ELR (cell line): Measurements from ENCODE around the gene GMDS.
"Not testable (repeated sequence)": the region's sequence is repeated elsewhere in the genome, so short reads cannot be mapped to it uniquely, and the experiment has no call there.

Source experiments
- DNase-seq: peaks from one replicate; pipeline ENCODE4 v3.0.0-alpha.2; 2015; ENCODE audit warnings: low read depth

GMDS gene

DNA sequence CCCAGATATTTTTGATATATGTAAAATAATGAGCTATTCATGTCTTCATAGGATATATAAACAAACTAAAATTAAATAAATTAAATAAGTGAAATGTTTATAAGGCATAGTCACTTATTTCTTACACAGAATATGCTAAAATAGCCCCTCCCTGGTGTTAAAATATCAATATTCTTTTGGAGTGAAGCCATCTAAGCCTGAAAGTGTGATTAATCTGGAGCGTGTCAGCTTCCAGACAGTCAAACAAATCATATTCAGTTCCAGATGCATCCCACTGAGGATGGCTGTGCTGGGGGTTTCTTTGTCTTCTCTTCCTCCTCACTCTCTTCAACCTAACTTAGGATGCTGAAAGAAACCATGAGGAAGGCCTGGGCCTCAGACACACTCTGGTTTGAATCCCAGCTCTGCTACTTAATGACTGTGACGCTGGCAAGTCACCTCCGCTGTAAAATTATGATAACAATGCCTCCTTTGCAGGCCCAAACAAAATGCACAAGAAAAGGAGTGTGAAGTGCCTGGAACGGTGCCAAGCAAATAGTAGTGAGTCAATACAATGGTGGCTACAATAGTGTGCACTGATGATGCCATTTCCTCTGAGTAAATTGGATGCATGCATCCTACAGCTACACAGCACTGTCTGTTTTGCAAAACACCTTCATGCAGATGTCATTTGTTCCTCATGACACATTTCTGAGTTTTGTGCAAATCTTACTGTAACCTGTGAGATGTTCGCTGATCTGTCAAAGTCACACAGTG lies 474.3 kb downstream of the GMDS start:
- DNase-seq: peak; percentile 74

- peak; percentile 24 for DNase-seq
Measured at GRCh38 chr6:1770435-1770843, 475.0 kb downstream of the GMDS start.

- DNase-seq: peak; percentile 59
Measured at GRCh38 chr6:1767481-1768246, 477.7 kb downstream of the GMDS start.

- peak; percentile 34 for DNase-seq
Measured at GRCh38 chr6:1766654-1767053, 478.8 kb downstream of the GMDS start.

- DNase-seq: no peak
Measured at GRCh38 chr6:1765160-1765903, 480.1 kb downstream of the GMDS start.

DNA sequence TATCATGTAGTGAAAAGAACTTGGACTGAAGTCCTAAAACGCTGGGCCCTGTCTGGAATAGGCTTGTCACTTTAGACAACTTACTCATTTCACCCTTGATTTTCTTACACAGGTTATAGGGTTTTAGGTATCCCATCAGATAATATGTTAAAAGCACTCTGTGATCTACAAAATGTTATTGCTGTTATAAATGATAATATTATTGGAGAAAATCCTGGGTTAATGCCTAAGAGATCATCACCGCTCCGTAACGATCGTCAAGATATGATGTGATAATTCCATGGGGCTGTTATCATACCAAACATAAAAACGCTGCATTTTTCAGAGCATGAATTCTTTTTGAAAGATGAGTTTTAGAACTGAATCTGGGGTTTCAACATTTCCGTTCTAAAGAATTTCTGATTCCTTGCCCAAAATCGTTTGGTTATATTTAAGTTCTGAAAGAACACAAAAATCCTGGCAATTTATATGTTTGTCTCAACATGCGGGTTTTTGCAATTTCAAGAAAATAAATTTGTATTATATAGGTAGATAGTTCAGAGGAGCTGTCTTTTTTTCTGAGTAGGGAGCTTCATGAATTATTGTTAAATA lies 480.9 kb downstream of the GMDS start:
- DNase-seq: no peak

GRCh38 chr6:1763404-1763803 lies 482.0 kb downstream of the GMDS start:
- no peak for DNase-seq

DNA sequence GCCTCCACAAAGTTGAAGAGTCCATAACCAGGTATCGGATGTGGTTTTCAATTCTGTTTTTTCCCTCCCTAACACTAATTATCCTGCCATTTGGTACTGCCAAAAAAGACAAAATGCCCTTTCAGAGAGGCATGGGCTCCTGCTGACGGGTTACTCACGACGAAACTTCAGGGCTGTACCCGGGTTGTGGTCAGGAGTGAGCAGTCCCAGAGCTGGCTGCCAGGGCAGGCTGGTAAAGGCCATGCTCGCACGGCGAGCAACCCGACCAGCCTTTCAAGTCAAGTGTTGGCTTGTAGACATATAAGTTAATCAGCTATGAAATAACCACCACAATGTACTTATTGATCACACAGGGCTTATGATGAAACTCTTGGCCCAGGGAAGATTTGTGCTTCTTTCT lies 483.2 kb downstream of the GMDS start:
- no peak for DNase-seq

- DNase-seq: no peak
Measured at GRCh38 chr6:1761477-1761877, 483.9 kb downstream of the GMDS start.

DNA sequence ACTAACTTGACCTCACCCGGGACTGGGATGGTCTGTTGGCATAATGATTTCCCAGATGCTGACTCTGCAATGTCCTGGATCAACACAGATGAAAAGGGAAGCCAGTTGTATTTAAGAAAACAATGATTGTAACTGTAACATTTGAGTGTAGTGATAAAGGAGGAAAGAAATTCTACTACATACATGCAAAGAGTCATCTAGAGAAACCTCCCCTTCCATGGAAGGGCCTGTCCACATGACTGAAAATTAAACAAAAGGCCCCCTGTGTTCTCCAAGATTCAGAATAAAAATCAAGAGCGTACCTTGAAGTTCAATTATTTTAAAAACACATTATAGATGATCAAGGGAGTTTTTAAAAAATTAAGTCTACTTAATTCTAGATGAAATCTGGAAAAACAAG lies 484.5 kb downstream of the GMDS start:
- DNase-seq: no peak

GRCh38 chr6:1759870-1760269 lies 485.5 kb downstream of the GMDS start:
- no peak for DNase-seq

GRCh38 chr6:1758076-1758679 lies 487.2 kb downstream of the GMDS start:
- no peak for DNase-seq

- DNase-seq: no peak
Measured at GRCh38 chr6:1757131-1757530, 488.3 kb downstream of the GMDS start.

GRCh38 chr6:1756472-1757129 lies 488.8 kb downstream of the GMDS start:
- no peak for DNase-seq

DNA sequence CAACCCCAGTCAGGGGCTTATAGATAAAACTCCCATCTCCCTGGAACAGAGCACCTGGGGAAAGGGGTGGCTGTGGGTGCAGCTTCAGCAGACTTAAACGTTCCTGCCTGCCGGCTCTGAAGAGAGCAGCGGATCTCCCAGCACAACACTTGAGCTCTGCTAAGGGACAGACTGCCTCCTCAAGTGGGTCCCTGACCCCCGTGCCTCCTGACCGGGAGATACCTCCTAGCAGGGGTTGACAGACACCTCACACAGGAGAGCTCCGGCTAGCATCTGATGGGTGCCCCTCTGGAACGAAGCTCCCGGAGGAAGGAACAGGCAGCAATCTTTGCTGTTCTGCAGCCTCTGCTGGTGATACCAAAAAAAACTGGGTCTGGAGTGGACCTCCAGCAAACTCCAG lies 494.3 kb downstream of the GMDS start:
- not testable (repeated sequence) for DNase-seq

GRCh38 chr6:1749041-1749440 lies 496.4 kb downstream of the GMDS start:
- no peak for DNase-seq

DNA sequence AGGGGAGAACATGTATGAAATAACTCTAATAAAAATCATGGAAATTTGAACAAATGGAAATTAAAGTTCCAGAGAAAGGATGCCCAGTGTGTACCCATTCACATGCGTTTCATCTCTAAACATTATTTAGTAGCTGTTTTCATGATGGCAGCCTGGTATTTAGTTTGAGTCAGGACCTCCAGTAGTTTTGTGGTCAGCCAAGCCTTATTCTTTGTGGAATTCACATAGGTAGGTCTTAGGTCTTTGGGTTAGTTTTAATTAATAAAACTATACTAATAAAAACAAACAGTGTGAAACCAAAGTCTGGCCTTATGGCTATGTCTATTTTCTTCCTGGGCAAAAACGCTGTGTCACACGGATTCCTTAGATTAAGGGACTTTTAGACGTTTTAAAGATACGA lies 497.9 kb downstream of the GMDS start:
- DNase-seq: no peak

- no peak for DNase-seq
Measured at GRCh38 chr6:1747003-1747402, 498.4 kb downstream of the GMDS start.

DNA sequence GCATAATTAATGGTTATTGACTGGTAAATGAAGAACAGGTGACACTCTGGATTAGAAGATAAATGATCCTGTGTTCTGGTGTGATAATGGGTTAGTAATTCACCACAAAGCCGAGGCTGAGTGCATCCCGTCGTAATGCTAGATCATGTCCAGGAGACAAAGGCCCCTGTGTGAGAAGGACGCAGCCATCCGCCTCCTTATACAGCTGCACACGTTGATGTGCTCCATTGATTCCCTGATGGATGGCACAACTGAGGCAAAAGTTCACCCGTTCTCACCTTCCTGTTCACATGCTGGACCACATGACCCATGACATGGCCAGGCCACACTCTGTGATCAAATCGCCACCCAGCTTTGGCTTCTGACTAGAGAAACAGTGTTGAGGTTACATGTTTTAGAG lies 499.6 kb downstream of the GMDS start:
- DNase-seq: no peak

GRCh38 chr6:1744543-1744942 lies 500.9 kb downstream of the GMDS start:
- no peak for DNase-seq

GRCh38 chr6:1739680-1740079 lies 505.7 kb downstream of the GMDS start:
- DNase-seq: no peak

DNA sequence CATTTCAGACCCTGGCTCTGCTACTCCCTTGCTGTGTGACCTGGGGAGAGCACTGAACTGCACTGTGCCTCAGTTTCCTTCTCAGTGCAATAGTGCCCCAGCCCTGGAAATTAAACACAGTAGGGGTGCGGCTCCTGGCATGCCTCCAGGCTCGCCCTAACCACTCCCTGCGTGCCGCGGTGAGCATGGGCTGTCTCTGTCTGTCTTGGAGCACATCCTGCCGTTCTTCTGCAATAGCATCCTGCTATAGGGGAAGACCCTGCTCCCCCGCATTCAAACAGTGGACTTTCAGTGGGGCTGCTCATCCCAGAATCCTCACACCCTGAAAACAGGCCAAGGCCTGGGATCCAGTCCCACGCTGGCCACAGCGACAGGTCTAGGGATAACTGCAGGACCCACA lies 506.2 kb downstream of the GMDS start:
- DNase-seq: no peak
